Fibroblast of upper back skin (primary cell): ENCODE data around the gene PLK2.

Experiments used
- DNase-seq: peaks from one replicate; pipeline ENCODE4 v3.0.0-alpha.2; 2013

The PLK2 gene

GRCh38 chr5:58477760-58478376 is 18.0 kb upstream of the PLK2 start:
- DNase-seq = no peak

DNA sequence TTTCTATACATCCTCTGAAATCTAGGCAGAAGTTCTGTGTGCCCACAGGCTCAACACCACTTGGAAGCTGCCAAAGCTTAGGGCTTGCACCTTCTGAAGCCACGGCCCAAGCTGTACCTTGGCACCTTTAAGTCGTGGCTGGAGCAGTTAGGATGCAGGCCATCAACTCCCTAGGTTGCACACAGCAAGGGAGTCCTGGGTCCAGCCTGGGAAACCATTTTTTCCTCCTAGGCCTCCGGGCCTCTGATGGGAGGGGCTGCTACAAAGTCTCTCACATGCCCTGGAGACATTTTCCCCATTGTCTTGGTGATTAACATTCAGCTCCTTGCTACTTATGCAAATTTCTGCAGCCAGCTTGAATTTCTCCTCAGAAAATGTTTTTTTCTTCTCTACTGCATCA is 15.5 kb upstream of the PLK2 start:
- DNase-seq = no peak

DNA sequence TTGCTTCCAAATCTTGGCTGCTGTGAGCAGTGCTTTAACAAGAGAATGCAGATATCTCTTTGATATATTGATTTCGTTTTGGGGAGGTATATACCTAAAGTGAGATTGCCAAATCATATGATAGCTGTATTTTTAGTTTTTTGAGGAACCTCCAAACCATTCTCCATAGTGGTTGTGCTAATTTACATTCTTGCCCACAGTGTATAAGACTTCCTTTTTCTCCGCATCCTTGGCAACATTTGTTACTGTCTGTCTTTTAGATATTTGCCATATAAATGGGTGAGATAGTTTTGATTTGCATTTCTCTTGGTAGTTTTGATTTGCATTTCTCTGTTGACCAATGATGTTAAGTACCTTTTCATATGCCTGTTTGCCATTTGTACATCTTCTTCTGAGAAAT is 10.0 kb upstream of the PLK2 start:
- no peak for DNase-seq

- peak; percentile 64 for DNase-seq
These were observed 7.1 kb upstream of the PLK2 start for GRCh38 chr5:58466939-58467338.

DNA sequence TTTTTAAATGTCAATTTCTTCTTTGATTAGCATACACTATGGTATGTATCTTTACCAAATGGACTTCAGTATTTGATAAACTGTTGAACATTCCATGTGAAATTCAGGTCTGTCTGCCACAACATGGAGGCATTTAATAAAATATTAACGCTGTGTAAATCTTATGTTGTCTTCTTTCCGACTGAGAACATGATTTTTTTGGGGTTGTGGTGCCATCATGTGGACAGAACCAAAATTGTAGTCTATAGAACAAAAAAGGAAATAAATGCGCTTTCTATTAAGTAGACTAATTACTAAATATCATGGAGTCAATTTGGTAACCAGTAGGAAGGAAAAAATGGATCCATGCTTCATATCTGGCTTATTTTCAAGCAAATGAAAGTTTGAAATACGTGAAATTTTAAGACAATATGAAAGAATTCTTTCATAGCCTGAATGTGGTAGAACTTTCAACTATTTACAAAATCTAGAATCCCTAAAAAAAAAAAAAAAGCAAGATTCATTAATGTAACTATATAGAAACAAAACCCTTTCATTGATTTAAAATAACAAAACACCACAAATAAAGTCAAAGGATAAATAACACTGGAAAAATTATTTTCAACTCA is 2.8 kb upstream of the PLK2 start:
- peak; percentile 72 for DNase-seq

GRCh38 chr5:58462154-58462553 is 2.3 kb upstream of the PLK2 start:
- DNase-seq = peak; percentile 16

- peak; percentile 84 for DNase-seq
These were observed 923 bp upstream of the PLK2 start for GRCh38 chr5:58460732-58461286.

DNA sequence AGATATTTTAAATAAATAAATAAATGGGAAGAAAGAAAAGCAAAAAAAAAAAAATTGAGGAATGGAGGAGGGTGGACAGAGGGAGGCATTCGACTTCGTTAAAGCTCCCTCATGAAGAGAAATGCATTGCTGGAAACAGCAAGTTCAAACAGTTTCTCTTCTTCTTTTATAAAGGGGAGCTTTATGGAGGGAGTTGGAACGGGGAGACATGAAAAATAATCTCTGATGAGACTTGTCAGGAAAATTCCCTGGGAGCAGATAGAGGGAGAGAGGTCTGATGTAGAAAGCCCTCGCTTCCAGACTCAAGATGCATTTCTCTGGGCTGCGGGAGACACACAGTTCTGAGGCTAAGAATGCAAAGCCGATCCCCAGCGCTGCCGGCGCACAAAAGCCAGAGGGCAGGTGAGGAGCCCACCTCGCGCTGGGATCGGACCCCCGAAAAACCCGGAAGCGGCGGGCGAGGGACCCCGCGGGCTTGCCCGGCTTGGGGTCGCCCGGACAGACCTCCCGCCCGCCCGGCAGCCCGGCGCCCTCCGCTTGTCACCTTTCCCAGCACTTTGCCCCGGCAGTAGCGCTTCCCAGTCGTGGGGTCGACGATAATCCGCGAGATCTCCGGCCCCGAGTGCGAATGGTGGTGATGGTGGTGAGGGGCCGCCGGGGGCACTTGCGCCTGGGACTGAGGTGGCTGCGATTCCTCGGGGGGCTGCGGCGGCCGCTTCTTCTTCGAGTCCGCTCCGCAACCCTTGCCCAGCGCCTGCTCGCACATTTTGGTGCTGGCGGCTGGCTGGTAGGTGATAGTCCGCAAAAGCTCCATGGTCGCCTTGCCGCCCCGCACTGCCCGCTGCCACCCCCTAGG is 512 bp downstream of the PLK2 start:
- DNase-seq = peak; percentile 51

DNA sequence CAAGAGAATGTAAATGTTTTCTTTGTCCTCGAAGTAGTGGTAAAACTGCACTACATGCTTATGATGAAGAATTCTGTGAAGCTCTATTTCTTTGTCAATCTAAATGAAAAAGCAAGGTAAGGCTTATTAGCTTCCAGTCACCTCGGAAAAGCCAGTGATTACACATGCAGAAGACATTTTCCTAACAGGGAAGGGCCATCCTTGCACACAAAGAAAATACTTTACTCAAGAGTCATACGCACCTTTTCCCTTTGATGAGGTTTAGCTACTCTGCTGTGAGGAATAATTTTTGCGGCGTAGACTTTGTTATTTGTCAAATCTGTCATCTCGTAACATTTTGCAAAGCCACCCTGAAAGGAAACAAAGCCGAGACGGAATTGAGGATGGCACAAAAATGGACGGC is 1.1 kb downstream of the PLK2 start:
- peak; percentile 48 for DNase-seq

DNA sequence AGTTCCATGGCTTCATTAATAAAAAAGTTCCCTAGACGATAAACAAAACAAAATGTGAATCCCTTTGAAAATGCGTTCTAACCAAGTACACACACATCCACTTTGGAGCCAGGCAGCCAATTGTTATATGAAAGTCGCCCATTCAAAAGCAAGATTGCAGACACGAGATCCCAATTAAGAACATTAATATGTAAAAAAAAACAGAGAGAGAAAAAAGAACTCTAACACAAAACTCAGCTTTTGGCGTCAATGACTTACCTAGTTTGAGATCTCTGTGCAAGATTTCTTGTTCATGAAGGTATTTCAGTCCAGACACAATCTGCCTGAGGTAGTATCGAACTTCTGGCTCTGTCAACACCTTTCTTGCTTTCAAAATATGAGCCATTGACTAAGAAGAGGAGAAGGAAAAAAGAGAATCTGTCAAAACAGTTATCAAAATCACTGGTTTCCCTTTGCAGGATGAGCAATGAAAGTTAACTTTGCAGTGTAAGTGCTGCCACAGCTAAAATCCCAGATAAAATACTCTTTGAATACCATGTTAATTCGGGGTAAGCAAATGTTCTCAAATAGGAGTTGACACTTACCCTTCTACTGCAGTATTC is 1.6 kb downstream of the PLK2 start:
- no peak for DNase-seq

DNA sequence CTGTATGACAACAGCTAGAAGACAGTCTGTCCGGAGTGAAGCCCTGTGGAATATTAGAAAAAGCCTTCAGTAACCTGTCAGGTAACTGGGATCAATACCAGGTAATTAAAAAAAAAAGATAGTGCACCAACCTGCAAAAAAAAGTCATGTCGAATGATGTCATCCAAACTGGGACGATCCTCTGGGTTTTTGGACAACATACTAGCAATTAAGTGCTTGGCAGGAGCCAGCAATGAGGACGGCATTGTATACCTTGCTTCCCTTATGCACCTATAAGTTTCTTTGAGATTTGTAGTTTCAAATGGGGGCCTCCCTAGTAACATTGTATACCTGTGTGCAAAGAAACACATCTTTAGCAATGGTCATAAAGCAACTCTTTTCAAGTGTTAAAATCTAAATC is 2.8 kb downstream of the PLK2 start:
- no peak for DNase-seq

- DNase-seq = no peak
These were observed 3.4 kb downstream of the PLK2 start for GRCh38 chr5:58456486-58456885.

- peak; percentile 17 for DNase-seq
These were observed 3.9 kb downstream of the PLK2 start for GRCh38 chr5:58456026-58456425.

DNA sequence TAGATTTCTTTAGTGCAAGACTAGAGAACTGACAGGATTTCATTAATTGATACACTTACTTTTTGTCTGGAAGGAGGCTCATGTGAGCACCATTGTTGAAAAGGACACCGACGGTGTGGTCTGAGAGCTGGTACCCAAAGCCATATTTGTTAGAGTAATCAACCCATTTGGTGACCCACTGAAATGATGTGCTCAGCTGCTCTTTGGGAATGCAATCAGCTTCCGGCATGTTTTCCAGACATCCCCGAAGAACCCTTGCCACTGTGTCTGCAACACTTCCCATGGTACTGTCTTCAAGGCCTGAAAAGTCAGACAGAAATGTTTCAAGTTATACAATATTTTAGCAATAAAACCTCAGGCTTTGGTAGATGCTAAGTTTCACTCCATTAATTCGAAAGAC is 4.4 kb downstream of the PLK2 start:
- DNase-seq = peak; percentile 22

DNA sequence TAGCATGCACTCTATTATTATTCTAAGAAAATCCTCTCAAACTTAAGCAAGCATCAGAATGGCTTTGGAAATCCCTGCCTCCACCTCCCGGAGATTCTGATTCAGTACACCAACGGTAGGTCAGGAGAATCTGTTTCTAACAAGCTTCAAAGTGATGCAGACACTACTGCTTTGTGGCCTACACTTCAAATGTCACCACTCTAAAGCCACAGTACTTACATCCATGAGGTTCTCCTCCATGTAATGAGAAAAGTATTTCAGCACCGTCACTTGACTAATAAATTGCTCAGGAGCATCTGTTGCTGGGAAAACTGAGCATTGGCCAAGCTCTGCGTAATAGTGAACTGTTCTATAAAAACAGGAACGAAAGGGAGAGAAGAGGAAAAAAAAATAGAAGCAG is 4.8 kb downstream of the PLK2 start:
- peak; percentile 80 for DNase-seq

DNA sequence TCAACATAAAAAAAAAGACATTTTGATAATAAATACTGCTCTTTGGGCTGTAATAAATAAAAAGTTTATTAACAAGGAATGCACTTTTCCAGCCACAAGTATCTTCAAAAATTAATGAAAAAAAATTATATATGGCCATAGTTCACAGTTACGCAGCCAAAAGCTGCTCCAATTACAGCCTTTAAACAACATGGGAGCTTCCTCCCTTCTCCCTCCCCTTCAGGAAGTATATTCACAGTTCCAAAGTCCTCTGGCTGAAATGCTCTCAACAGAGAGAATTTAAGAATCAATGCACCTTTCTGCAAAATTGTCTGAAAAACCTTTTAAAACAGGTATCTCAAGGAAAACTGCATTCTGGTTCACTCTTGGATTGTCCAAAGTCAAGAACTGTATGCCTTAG is 5.9 kb downstream of the PLK2 start:
- no peak for DNase-seq

DNA sequence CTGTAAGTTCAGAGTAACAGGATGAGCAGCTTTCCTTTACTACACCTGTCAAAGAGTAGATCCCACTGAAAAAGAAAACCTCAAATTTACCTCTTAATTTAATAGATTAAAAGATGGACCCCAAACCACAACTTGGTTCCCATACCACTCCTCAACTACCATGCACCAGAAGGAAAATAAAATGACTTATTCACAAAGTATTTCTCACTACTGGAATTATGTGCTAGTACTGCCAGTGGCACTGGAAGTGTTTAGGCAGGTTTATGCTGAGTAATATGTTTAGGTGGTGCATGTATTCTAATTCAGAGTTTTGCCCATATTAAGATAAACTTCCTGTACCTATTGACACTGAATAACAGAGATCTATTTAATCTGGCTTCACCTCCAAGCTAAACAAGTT is 6.6 kb downstream of the PLK2 start:
- DNase-seq = no peak

GRCh38 chr5:58452566-58453258 is 7.2 kb downstream of the PLK2 start:
- no peak for DNase-seq

- no peak for DNase-seq
These were observed 7.9 kb downstream of the PLK2 start for GRCh38 chr5:58451732-58452565.

DNA sequence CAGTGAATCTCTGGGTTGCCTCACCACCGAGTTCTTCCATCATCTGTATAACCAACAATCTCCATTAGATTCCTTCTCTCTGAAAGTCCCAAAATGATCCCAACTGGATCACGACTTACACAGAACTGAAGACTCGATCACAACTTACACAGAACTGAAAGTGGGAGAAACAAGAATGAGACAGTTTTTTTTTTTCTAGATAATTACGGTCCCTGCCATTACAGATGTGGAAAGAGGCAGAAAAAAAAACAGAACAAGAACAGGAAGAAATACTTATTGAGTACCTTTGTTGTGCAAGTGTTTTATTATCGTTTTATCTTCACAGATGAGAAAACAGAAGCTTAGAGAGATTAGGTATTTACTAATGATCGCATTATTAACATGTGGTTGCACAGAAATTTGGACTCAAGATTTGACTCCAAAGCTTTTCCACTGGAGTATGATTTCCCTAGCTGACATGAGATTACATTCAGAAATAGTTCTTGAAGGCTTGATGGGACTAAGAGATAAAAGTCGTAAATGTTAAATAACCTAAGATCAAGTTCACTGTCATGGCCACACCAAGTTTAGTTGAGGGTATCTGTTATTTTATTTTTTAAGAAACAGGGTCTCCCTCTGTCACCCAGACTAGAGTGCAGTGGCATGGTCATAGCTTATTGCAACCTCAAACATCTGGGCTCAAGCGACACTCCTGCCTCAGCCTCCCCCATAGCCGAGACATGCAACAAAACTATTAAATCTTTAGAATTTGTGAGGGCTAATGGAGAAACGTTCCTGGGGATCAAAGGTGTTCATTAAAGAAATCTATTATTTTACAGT is 8.9 kb downstream of the PLK2 start:
- no peak for DNase-seq

- DNase-seq = no peak
These were observed 9.9 kb downstream of the PLK2 start for GRCh38 chr5:58450018-58450417.
